ENCODE data around the gene GET3.
"Not testable (repeated sequence)": the region's sequence is repeated elsewhere in the genome, so short reads cannot be mapped to it uniquely, and the experiment has no call there.

Gene GET3

DNA sequence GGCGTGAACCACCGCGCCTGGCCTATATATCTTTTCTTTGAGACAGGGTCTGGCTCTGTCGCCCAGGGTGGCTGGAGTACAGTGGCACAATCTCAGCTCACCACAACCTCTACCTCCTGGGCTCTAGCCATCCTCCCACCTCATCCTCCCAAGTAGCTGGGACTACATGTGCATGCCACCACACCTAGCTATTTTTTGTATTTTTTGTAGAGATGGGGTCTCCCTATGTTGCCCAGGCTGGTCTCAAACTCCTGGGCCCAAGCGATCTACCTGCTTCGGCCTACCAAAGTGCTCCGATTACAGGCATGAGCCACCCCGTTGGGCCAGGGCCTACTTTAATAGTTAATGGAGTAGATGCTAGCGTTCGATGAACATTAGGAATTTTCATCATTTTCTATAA lies 17.0 kb upstream of the GET3 start:
- DNase-seq: no peak

DNA sequence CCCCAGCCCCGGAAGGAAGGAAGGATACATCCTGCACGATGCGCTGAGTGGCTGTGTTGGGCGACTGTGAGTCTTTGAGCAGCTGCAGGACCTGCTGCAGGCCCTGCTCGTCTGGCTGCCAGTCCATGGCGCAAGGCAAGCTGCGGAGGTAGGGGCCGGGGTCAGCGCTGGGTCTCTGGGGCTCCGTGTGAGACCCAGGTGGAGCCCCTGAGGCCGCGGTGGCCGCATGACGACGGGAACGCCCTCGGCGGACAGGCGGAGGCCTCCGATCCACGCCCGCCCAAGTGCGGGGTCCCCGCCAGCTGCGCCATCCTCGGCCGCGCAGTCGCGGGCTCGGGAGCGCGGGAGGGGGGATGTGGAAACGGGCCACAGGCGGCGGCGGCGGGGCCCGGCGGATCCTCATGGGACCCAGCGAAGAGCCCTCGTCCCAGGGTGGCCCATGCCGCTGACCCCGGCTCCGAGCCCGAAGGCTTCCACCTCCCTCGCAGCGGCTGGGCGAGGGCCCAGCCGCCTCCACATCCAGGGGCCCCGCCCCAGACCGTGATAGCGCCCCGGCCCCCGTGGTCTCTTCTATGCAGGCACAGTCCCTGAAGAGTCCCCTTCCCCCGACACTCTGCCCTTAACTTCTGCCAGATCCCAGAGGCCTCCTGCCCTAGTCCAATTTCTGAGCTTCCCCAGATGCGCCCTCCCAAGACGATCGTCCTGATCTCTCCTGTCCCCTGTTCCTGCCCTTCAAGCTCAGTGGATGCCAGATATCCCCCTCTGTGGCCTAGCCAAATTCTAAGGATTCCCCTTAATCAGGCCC lies 16.2 kb upstream of the GET3 start:
- peak in 1 of 2 donors; percentile 11 for DNase-seq

DNA sequence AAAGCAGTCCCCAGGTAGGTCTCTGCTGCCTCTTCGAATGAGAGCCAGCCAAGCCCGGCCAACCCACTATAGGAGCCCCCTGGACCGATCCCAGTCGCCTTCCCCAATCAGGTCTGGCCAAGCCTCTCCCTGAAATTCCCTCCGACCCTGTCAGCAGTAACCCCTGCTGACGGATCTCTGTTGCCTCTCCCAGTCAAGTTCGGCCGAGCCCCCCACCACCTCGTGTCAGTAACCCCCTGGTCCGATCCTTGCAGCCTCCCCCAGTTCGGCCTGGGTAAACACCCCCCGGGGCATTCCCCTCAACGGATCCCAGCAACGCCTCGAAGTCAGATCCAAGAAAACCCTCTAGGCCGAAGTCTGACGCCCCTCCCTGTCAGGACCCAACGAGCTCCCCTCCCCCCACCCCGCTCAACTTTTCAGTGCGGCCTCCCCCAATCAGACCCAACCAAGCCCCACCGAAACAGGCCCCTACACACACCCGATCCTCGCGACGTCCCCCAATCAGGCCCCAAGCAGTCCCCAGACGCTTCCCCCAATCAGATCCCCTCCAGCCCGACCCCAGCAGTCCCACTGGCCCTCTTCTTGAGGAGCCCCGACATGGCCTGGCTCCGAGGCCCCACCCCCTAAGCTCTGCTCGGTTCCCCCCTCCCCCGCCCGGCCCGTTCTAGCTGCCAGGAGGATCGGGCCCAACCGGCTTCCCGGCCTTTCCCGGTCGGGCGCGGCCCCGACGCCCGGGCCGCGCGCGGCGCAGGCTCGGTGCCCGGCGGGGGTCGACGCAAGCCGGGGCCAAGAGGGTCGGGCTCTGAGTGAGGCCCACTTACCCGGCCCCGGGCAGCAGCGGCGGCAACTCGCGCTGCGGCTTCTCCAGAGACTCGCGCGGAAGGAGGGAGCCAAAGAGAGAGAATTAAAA lies 15.4 kb upstream of the GET3 start:
- DNase-seq: peak; percentile 55 to 59

DNA sequence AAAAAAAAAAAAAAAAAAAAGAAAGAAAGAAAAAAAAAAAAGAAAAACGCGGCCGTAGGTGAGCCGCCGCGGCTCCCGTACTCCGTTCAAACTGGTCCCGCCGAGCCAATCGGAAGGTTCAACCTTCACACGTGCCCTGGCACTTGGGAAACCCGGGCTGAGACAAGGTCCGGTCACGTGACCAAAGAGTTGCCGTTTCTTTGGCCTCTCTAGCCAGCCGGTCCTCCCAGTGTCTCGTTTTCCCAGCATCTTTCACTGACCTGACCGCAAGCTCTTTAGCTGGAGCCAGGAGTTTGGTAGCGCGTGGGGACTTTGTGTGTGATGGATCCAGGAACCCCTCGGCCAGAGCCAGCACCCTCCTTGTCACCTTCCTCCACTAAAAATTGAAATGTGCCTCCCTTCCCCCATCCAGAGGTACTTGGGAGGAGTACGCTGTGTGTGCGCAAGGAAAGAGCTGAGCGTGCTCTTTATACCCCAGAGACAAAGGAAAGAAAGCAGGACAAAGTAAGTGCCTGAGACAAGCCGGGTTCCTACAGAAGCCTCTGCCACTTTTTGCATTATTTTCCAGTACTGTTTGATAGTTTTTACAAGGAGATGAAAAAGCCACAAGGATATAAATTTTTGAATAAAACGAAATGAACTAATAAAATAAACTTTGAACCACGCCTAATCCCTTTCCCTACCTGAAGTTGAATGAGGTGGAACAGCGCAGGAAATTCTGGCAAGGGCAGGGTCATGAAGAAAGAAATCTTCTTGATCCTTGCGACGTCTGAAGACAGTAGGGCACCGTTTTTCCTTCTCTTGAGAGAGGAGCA lies 14.5 kb upstream of the GET3 start:
- peak; percentile 97 for DNase-seq

DNA sequence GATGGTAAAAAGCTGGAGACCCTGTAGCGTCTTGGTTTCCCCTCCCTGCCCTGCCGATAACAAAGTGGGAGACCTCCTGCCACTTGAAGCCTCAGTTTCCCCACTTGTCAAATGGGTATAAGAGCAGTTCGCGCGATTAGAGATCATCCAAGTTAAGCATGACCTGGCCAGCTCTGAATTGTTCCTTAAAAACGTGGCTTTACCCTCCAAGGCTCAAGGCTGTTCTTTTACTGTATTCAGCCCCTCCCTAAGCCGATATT lies 14.0 kb upstream of the GET3 start:
- DNase-seq: peak in 1 of 2 donors; percentile 1

DNA sequence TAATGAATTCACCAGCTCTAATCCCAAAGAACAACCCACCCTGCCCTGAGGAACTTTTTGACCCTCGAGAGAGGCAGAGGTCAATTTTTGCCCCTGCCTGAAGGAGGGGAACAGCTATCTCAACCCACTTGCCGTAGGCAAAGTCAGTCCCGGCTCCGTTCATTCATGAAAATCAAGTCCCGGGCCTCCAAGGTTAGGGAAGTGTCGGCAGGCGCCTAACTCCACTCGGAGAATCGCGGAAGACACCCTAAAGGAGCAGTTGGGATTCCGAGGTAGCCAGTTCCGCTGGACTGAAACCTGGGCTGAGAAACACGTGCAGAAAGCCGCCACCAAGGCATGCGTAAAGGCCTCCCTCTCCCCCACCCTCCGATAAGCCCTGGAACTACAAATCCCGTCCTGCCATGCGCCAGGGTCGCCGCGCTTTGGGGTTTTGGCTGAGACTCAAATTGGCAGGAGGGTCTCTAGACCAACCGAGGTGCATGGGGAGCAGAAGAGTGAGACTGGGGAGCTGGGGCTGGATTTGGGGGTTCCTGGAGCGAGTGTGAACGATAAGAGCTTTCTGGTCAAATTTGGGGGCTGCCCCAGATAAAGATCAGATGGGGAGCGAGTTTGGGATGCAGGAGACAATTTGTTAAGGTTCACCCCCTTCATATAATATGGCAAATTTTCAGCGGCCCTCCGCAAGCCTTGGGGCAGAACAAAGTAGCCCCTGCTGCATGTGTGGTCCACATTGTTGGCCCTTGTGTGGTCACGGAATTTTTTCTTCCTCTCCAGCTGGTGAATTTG lies 13.5 kb upstream of the GET3 start, which contains the start of gene TNPO2:
Gene TNPO2, minus strand, starts transcription at position 292 of the 786 bp plus-strand sequence. CDS start 2,955 bp downstream, outside the sequence.
- DNase-seq: peak; percentile 59 to 69

DNA sequence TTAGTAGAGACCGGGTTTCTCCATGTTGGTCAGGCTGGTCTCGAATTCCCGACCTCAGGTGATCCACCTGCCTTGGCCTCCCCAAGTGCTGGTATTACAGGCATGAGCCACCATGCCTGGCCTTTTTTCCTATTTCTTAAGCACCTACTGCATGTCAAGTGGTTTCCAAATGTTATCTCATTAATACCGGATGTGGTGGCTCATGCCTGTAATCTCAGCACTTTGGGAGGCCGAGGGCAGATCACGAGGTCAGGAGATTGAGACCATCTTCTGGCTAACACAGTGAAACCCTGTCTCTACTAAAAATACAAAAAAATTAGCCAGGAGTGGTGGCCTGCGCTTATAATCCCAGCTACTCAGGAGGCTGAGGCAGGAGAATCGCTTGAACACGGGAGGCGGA lies 11.7 kb upstream of the GET3 start:
- DNase-seq: not testable (repeated sequence)

DNA sequence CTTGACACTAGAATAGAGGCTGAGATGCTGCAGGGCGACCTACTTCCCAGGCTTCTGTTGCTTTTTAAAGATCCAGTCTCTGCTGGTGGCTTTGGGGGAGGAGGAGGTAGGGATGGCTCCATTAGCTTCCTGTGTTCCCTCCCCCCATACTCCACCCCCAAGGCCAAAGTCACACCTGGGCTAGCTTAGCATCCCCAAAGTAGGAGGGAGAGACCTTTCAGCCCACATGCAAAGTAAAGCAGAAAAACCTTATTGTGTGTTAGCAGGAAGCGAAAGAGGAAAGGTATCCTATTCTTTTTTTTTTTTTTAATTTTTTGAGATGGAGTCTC lies 10.3 kb upstream of the GET3 start:
- no peak for DNase-seq

DNA sequence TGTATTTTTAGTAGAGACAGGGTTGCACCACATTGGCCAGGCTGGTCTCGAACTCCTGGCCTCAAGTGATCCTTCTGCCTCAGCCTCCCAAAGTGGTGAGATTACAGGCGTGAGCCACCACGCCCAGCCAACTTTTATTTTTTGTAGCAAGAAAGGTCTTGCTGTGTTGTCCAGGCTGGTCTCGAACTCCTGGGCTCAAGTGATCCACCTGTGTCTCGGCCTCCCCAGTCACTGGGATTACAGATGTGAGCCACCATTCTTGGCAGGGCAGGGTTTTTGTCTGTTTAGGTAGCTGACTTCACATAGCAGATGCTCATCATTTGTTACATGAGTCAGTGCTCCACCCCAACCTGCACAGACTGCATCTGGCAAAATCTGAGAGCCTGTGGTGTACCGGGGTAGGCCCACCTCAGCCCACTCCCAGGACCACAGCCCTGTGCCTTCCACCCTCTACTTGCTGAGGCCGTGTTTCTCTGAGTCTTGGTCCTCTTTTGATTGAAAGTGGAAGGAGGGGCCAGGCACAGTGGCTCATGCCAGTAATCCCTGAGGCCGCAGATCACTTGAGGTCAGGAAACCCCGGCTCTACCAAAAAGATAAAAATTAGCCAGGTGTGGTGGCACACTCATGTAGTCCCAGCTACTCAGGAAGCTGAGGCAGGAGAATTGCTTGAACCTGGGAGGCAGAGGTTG lies 9.4 kb upstream of the GET3 start:
- DNase-seq: no peak

DNA sequence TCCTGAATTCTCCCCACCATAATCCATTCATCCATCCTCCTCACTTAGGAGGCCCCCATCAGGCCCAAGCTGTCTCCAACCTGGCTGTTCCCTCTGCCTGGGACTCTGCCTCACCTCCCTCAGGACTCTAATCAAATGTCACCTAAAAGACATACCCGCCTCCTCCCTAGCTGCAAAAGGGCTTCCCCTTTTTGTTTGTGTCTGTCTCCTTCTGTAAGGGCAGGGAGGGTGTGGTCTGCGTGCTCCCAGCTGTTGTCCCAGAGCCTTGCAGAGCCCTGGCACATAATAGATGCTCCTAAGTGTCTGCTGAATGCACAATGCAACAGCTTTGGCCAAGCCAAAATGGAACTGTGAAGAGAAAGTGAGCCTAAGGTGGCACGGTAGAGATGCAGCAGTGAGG lies 7.2 kb upstream of the GET3 start:
- DNase-seq: no peak

DNA sequence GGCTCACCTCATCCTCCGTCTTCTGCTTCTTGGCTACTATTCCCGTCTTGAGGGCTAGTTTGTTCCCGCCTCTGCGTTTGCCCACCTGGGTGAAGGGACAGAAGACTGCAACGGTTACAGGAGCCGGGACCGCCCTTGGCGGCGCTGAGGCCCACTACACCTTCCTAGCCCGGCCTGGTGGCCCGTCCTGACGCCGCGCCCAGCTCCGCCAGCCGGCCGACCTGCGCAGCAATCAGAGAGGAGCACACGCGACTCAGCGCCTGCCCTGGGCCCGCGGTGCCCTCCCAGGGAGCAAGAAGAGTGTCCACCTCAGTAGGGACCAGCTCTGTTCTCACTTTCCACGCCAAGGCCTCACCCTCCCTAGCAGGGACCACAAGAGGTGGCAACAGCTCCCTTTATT lies 6.0 kb upstream of the GET3 start:
- DNase-seq: no peak

DNA sequence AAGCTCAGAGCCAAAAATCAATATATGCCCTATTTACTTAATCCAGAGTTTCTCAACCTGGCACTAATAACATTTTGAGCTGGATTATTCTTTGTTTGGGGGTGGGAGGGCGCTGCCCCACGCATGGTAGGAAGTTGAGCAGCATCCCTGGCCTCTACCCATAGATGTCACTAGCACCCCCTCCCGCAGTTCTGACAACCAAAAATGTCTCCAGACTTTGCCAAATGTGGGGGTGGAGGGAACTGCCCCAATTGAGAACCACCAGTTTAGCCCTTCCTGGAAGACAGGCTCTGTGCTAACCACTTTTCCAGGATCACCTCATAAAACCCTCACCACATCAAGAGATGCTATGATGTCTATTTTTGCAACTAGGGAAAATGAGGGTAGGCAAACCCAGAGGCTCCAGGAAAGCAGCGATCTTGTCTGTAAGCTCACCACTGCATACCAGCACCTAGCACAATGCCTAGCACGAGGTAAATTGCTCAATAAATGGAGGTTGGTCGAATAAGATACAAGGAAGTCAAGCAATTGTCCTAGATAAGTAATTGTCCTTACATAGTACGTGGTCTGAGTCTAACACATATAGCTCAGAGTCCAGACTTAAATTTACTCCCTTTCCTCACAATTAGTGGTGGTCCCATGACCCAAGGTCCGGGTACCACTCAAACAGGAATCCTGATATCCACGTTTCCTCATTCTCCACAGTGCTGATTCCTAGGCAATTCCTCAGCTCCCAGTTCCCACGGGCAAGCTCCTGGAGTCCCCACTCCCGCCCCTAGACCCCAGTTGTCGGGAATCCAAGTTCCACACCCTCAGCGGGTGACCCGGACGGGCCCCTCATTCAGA lies 3.7 kb upstream of the GET3 start:
- peak; percentile 42 to 61 for DNase-seq

DNA sequence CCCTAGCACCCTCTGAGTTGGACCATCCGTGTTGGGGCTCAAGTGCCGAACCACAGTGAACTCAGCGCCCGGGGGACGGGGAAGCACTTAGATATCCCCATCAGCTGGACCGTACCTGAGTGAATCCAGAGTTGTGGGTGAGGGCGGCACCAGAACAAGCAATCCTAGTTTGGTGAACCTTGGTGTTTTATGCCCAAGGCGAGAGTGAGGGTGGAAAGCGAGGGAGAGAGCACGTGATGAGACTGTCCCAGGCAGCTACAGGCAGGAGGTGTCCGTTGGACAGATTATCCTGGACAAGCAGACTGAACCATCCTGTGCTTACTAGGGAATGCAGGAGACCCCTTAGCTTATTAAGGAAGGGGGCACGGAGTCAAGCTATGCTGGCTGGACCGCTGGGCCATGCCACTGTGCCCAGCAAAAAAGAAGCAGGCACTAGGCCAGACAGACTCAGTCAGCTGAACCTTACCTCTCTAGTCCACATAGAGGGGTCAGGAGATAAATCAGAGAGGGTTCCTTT lies 596 bp downstream of the GET3 start:
- DNase-seq: no peak

DNA sequence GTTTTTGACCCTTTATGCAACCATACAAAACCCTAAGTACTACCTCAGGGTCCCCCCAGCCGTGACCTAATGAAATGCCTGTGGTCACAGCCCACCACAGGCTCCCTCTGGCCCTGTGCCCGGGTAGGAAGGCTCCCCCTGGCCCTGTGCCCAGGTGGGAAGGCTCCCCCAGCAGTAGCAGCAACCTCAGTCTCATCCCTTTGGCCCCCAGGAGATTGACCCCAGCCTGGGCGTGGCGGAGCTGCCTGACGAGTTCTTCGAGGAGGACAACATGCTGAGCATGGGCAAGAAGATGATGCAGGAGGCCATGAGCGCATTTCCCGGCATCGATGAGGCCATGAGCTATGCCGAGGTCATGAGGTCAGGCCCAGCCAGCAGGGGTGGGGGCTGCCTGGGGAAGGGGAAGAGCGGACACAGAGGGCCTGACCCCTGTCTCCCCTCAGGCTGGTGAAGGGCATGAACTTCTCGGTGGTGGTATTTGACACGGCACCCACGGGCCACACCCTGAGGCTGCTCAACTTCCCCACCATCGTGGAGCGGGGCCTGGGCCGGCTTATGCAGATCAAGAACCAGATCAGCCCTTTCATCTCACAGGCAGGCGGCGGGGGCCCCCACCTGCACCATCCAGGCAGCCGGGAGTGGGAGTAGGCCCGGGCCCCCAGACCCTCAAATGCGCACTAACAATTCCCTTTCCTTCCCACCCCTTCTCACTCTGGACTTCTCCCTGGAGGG lies 8.0 kb downstream of the GET3 start:
- DNase-seq: no peak

DNA sequence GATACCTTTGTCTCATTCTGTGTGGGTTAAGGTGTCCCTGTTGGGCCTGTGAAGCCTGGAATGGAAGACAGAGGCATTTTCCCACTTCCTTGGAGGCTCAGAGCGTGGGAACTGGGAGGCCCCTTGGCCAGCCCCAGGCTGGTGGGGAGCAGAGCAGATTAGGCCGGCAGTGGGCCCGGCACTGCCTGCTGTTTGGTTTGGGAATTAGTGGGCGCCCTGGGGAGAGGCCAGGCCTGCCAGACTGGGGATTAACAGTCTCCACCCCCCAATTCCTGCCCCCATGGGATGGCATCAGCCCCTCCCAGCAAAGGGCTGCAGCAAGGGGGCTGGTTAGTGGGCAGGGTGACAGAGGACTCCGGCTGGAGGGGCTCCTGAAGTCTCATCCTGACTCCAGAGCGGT lies 11.2 kb downstream of the GET3 start:
- no peak for DNase-seq

DNA sequence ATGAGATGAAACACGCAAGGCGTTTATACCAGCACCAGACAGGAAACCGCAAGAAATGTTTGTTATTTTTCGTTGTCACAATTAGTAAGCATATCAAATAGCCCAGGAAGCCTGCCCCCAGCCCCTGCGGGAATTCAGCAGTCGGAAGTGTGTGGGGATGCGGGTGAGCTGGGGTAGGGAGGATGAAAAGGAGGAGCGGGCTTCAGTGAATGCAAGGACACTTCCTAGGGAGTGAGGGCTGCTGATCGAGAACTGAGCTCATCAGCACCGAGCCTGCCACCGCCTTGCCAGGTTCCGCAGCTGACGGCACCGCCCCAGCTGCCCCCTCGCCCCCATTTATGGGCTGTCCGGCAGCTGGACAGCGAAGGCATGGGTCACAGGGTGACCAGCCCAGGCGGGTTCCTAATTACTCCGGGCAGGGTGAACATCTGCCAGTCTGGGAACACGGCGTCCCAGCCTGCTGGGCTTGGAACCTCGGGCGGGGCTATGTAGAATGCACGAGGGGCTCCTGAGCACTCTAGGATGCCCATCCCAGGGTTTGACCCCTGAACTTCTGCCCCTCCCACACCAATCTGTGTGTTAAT lies 12.7 kb downstream of the GET3 start:
- DNase-seq: no peak

DNA sequence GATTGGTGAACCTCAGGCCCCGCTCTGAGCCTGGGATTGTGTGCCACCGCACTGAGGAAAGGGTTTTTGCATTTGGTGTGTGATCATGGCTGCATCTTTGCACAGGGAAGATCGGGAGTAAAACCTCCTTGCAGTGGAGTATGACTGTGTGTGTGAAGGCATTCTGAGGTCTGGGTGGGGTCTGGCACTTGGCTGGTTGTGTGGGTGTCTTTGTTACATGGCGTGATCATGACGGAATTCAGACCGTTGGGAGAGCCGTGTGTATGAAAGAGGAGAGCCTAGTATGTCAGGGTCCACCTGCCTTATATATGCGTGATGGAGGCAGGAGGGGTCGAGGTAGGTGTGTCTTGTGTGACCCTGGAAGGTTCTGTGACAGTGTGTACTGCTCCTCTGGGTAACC lies 13.6 kb downstream of the GET3 start:
- no peak for DNase-seq

DNA sequence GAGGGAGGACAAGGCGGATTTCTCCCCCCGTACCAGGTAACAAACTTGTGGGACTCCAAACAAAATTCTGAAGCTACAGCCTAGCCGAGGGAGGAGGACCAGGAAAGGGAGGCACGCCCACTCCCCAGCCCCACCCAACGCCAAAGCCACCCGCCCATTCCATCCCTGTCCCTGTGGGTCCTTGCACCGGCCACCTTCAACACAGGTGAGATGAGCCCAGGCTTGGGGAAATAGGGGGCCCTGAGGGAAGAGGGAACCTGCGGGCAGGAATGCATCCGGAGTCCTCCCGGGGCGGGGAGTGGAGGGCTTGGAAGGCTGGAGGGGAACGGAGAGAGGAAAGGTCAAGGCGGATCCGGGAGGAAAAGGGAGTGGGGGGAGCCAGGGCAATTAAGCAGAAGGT lies 14.3 kb downstream of the GET3 start, which contains the start of gene BEST2:
Gene BEST2, plus strand, starts transcription at position 157 of the 400 bp plus-strand sequence. CDS start 802 bp downstream, outside the sequence.
- DNase-seq: no peak

DNA sequence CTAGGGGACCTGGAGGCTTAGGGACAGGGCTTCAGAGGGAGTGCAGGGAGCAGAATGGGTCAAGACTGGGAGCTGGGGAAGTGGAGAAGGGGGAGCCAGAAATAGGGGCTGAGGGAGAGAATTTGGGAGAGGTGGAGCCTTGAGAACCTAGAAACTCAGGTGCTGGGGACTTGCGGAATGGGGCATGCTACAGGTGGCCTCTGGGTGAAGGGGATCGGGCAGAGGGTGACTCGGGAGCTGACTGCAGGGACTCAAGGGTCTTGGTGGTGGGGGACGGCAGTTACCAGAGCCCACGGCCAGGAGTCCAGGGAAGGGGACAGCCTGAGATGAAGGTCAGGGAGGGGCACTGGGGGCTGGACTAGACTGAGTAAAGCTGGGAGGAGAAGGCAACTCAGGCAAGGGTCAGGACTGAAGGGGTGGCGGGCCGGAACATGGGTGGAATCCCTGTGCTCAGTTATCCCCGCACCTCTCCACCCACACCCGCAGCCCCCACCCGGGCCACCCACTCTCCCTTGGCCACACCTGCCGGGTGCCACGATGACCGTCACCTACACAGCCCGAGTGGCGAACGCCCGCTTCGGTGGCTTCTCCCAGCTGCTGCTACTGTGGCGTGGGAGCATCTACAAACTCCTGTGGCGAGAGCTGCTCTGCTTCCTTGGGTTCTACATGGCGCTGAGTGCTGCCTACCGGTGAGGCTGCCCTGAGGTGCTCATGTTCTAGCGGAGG lies 14.9 kb downstream of the GET3 start:
- no peak for DNase-seq
